Fibroblast of villous mesenchyme (primary cell): ENCODE results near the gene OLIG1. TPM values are rescaled to one million over a fixed set of nuclear protein-coding genes. Genes with fewer than 3 reads are reported as not detected.

ENCODE experiments used
- DNase-seq: peaks from one replicate; pipeline ENCODE4 v3.0.0-alpha.2; 2010; ENCODE audit warnings: low read depth
- H3K4me3 ChIP-seq: 2 replicates; pipeline ENCODE4 v1.5.1; 2011; ENCODE audit warnings: low read depth, mild to moderate bottlenecking, low read length
- total RNA-seq: library from RNA; depleted of rRNA; stranded (reverse); fragments of >200 nt; gene quantifications from 2 replicates; pipeline ENCODE4 v1.2.3, GENCODE V29; 2012
- TF ChIP-seq, protein P1 (sequence below): IDR thresholded peaks from 2 replicates; pipeline ENCODE4 v1.5.1; 2012; ENCODE audit warnings: low read depth, mild to moderate bottlenecking, low read length; ENCODE audit not compliant: insufficient read depth

The OLIG1 gene
- total RNA-seq, 1 donor = not detected

DNA sequence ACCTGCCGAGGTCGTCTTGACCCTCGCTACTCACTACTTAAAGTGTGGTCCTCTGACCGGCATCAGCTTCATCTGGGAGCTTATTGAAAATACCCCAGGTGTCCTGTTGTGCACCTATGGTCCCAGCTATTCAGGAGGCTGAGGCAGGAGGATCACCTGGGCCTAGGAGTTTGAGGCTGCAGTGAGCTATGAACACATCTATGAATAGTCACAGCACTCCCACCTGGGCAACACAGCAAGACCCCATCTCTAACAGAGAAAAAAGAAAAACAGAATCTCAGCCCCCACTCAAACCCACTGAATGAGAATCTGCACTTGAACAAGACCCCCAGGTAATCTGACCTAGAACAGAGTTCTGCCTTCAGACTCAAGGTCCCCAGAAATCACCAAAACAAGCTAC is 8.7 kb upstream of the OLIG1 start:
- TF ChIP-seq, protein P1, sequence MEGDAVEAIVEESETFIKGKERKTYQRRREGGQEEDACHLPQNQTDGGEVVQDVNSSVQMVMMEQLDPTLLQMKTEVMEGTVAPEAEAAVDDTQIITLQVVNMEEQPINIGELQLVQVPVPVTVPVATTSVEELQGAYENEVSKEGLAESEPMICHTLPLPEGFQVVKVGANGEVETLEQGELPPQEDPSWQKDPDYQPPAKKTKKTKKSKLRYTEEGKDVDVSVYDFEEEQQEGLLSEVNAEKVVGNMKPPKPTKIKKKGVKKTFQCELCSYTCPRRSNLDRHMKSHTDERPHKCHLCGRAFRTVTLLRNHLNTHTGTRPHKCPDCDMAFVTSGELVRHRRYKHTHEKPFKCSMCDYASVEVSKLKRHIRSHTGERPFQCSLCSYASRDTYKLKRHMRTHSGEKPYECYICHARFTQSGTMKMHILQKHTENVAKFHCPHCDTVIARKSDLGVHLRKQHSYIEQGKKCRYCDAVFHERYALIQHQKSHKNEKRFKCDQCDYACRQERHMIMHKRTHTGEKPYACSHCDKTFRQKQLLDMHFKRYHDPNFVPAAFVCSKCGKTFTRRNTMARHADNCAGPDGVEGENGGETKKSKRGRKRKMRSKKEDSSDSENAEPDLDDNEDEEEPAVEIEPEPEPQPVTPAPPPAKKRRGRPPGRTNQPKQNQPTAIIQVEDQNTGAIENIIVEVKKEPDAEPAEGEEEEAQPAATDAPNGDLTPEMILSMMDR = no peak
- DNase-seq = no peak
- no peak overlapping the region for H3K4me3 ChIP-seq

DNA sequence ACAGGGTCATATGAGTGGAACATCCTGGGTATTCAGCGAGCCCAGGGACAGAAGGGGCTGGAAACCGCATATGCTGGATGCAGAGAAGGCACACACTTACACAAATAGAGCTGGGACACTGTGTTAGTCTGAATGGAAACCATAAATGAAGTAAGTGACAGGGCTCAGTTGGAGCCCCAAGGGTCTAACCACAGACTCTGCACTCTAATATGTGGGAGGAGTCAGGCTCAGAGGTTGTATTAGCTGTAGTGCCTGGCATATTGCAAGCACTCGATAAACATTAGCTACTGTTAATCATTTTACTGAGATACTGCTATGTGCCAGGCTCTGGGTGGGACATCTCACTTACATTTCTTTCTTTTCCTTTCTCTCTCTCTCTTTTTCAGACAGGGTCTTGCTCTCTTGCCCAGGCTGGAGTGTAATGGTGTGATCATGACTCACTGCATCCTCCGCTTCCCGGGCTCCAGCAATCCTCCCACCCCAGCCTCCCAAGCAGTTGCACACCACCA is 6.5 kb upstream of the OLIG1 start:
- H3K4me3 ChIP-seq = no peak overlapping the region
- DNase-seq = no peak
- TF ChIP-seq, protein P1 = no peak

DNA sequence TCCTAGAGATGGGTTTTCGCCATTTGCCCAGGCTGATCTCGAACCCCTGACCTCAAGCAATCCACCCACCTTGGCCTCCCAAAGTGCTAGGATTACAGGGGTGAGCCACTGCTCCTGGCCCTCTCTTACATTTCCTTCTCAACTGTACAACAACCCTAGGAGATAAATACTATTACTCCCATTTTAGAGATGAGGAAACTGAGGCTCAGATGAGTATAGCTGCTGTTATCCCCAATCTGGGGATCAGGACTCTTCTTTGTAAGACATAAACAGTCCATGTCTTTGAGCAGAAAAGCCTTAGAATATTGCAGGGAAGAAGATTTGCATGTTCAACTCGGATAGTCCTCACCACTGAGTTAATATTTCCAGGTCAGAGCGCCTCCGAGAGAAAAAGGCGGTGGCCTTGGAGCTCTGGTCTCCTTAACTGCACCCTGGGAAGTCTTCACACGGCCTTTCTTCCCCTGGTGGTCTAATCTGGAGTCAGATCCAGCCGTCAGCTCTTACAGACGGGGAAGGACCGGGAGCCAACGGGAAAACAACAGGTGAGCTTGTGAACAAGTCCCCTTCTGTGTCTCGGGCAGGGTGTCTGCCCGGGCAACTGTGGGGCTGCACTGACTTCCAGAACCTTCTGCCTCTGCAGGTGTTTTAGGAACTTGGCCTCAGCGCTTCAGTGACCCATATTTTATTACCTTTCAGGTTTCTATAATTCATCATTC is 5.9 kb upstream of the OLIG1 start:
- H3K4me3 ChIP-seq = no peak overlapping the region
- TF ChIP-seq, protein P1 = no peak
- no peak for DNase-seq

DNA sequence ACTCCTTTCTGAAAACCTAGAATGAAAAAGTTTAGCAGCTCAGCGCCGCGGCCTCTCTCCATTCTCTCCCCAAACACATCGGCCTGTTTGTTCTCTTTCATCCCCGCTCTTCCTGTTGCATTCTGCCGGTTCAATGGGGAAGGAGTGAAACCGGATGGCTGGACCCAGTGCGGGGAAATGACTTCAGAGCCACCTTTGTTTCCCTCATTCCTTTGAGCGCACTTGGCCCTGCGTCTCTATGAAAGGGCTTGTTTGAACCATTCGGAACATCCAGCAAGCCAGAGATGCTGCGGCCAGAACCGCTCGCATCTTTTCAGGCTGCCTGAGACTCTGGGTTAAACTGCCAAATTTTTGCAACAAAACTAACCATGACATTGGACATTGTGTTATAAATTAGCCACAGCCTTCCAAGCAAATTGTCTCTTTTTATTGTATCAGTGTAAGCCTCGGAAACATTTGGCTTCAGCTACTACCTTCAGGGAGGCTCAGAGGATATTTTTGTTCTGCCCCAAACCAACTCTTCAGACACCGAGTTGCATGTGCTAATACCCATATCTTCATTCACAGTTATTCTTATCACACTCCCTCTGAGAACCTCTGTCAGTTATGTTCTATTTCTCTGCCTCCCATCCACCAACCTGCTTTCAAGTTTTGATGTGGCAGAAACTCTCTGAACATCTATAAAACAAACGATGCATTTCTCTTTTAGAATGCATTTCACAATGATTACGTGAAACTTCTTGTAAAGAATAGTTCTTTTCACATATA is 5.1 kb upstream of the OLIG1 start:
- DNase-seq = no peak
- H3K4me3 ChIP-seq = no peak overlapping the region
- TF ChIP-seq, protein P1 = no peak

DNA sequence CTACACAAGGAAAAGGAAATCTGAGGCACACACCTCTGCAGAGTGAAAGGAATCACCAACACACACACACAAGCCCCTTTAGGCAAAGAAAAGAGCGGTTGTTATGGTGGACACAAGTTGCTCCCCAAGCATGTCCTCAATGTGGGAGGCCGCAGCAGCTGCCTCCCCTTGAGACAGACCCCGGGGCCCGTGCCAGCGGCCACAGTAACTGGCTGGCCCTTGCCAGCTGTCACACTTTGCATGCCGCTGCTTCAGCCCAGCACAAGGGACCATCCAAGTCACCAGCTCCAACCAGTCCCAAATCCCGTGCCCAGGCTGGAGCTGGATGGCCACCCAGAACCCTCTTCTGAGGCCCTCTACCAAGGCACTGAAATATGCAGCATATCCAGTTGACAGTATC is 2.9 kb upstream of the OLIG1 start:
- no peak overlapping the region for H3K4me3 ChIP-seq
- TF ChIP-seq, protein P1 = no peak
- DNase-seq = no peak

DNA sequence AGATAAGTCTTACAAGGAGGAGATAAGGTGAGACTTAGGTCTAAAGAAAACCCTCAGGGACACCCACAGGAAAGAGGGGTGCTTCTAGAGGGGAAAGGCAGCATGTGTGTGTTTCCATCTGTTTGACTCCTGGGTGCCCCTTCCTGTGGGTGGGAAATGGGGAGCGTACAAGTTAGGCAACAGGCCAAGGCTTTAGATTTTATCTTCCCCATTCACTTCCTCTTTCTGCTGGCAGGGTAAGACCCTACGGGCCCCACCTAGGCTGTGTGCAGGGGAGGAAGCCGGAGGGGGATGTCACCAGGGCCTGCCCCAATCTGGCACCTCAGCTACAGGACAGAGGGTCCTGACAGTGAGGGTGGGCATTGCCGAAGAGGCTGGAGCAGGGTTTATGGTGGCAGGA is 2.5 kb upstream of the OLIG1 start:
- TF ChIP-seq, protein P1 = no peak
- no peak for DNase-seq
- no peak overlapping the region for H3K4me3 ChIP-seq

DNA sequence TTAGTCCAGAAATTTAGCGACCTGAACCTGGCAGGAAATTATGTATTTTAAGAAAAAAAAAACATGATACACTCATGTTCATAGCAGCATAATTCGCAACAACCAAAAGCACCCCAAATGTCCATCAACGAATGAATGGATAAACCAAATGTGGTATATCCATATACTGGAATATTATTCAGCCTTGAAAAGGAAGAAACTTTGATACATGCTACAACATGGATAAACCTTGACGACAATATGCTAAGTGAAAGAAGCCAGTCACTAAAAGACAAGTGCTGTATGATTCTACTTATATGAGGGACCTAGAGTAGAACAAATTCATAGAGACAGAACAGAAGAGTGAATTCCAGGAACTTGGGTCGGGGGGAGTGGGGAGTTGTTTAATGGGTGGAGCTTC is 698 bp upstream of the OLIG1 start:
- no peak overlapping the region for H3K4me3 ChIP-seq
- TF ChIP-seq, protein P1 = no peak
- no peak for DNase-seq
